Muscle of leg (tissue), 11 donors: ENCODE measurements around the gene ZNF674. TPM values are rescaled to one million over a fixed set of nuclear protein-coding genes. Genes with fewer than 3 reads are reported as not detected.

ENCODE experiments used
- DNase-seq: peaks from one replicate; pipeline ENCODE4 v3.0.0; 2013
- H3K27ac ChIP-seq: one replicate; pipeline ENCODE4 v1.5.1; 2013; ENCODE audit warnings: mild to moderate bottlenecking, low read length, control low read depth
- H3K27me3 ChIP-seq: one replicate; pipeline ENCODE4 v1.6.1; 2013; ENCODE audit warnings: low read length; ENCODE audit not compliant: control insufficient read depth, insufficient read depth
- H3K36me3 ChIP-seq: one replicate; pipeline ENCODE4 v1.6.1; 2013; ENCODE audit warnings: low read length; ENCODE audit not compliant: control insufficient read depth, insufficient read depth
- H3K4me1 ChIP-seq: one replicate; pipeline ENCODE4 v1.6.1; 2013; ENCODE audit warnings: low read length; ENCODE audit not compliant: control insufficient read depth, insufficient read depth
- H3K4me3 ChIP-seq: one replicate; pipeline ENCODE4 v1.5.1; 2013; ENCODE audit warnings: low read length, control low read depth
- H3K9me3 ChIP-seq: replicated peaks from 2 replicates; pipeline ENCODE4 v1.6.1; 2013; ENCODE audit warnings: low read depth, low read length; ENCODE audit not compliant: control insufficient read depth
- WGBS: methylation state at CpG from one replicate; pipeline ENCODE4 v1.1.5; 2013; ENCODE audit warnings: missing lambda C conversion rate; ENCODE audit not compliant: insufficient coverage; 5-methylcytosine and 5-hydroxymethylcytosine counted together
- polyA plus RNA-seq, 8 donors: library from polyadenylated mRNA; unstranded; fragments of 120-200 nt; gene quantifications; one replicate each; pipeline versions ENCODE4 v1.2.1 to v1.2.3, GENCODE V29; 2013; ENCODE audit warnings: inconsistent platforms in 1 of 8, low replicate concordance in 1 of 8; ENCODE audit not compliant: insufficient read length in 8 of 8, insufficient read depth in 1 of 8
- total RNA-seq: library from RNA; stranded (reverse); fragments of 120-200 nt; gene quantifications from one replicate; pipeline ENCODE4 v1.2.4, GENCODE V29; 2013

ZNF674 gene
- total and polyA plus RNA-seq, 9 donors: 2.5 to 3.9 (median 3.2) TPM

GRCh38 chrX:46579250-46579649 is 34.0 kb upstream of the ZNF674 start:
- Histone ChIP-seq H3K4me1 (peaks cover 16% of the 10 kb centered on the region), H3K9me3 (no peaks in the 10 kb centered on the region), H3K4me3 (no peak overlapping the region), H3K27me3 (peaks cover 17% of the 10 kb centered on the region), H3K27ac (no peak overlapping the region), H3K36me3 (no peaks in the 10 kb centered on the region)
- DNase-seq: no peak
- no CpG with 5 or more reads among the region's 1 CpG for WGBS

GRCh38 chrX:46577221-46578005 is 32.2 kb upstream of the ZNF674 start:
- H3K9me3 ChIP-seq: no peaks in the 10 kb centered on the region
- H3K4me3 ChIP-seq: no peak overlapping the region
- peaks cover 26% of the 10 kb centered on the region for H3K27me3 ChIP-seq
- peaks cover 9% of the 10 kb centered on the region for H3K4me1 ChIP-seq
- H3K36me3 ChIP-seq: no peaks in the 10 kb centered on the region
- 60% methylated on average over 1 of the region's 7 CpGs for WGBS
- H3K27ac ChIP-seq: peak overlapping the region; percentile 17
- no peak for DNase-seq

- WGBS: no CpG with 5 or more reads among the region's 3 CpGs
- Histone ChIP-seq H3K27me3 (peaks cover 32% of the 10 kb centered on the region), H3K4me3 (peak overlapping the region; percentile 32), H3K27ac (peak overlapping the region; percentile 21), H3K4me1 (peaks cover 9% of the 10 kb centered on the region), H3K9me3 (no peaks in the 10 kb centered on the region), H3K36me3 (no peaks in the 10 kb centered on the region)
- DNase-seq: peak; percentile 62
Observed at GRCh38 chrX:46576458-46576857, 31.2 kb upstream of the ZNF674 start.

GRCh38 chrX:46575991-46576392 is 30.8 kb upstream of the ZNF674 start:
- peak overlapping the region; percentile 20 for H3K27ac ChIP-seq
- H3K36me3 ChIP-seq: no peaks in the 10 kb centered on the region
- DNase-seq: peak; percentile 46
- 28% methylated on average over 4 of the region's 6 CpGs for WGBS
- peaks cover 35% of the 10 kb centered on the region for H3K27me3 ChIP-seq
- peak overlapping the region; percentile 32 for H3K4me3 ChIP-seq
- H3K9me3 ChIP-seq: no peaks in the 10 kb centered on the region
- peaks cover 9% of the 10 kb centered on the region for H3K4me1 ChIP-seq

GRCh38 chrX:46575586-46575985 is 30.4 kb upstream of the ZNF674 start:
- Histone ChIP-seq H3K4me3 (peak overlapping the region; percentile 32), H3K4me1 (peaks cover 9% of the 10 kb centered on the region), H3K36me3 (no peaks in the 10 kb centered on the region), H3K27ac (peak overlapping the region; percentile 3), H3K27me3 (peaks cover 35% of the 10 kb centered on the region), H3K9me3 (no peaks in the 10 kb centered on the region)
- no peak for DNase-seq
- WGBS: 43% methylated on average over 4 of the region's 6 CpGs

GRCh38 chrX:46574774-46575381 is 29.7 kb upstream of the ZNF674 start:
- Histone ChIP-seq H3K4me1 (peaks cover 9% of the 10 kb centered on the region), H3K4me3 (peak overlapping the region; percentile 50), H3K36me3 (no peaks in the 10 kb centered on the region), H3K9me3 (no peaks in the 10 kb centered on the region), H3K27ac (no peak overlapping the region), H3K27me3 (peaks cover 35% of the 10 kb centered on the region)
- WGBS: 28% methylated on average over 88 of the region's 90 CpGs
- DNase-seq: no peak

- peak; percentile 58 for DNase-seq
- WGBS: 38% methylated on average over 107 of the region's 107 CpGs
- H3K4me3 ChIP-seq: peak overlapping the region; percentile 50
- no peaks in the 10 kb centered on the region for H3K9me3 ChIP-seq
- H3K27me3 ChIP-seq: peaks cover 35% of the 10 kb centered on the region
- no peaks in the 10 kb centered on the region for H3K36me3 ChIP-seq
- H3K27ac ChIP-seq: peak overlapping the region; percentile 51
- peaks cover 9% of the 10 kb centered on the region for H3K4me1 ChIP-seq
Observed at GRCh38 chrX:46573892-46574773, 28.9 kb upstream of the ZNF674 start.

- DNase-seq: peak; percentile 67
- 34% methylated on average over 31 of the region's 35 CpGs for WGBS
- Histone ChIP-seq H3K36me3 (no peaks in the 10 kb centered on the region), H3K27me3 (peaks cover 40% of the 10 kb centered on the region), H3K9me3 (no peaks in the 10 kb centered on the region), H3K4me1 (peaks cover 6% of the 10 kb centered on the region), H3K27ac (peak within 1 kb of the TSS; percentile 51), H3K4me3 (peak within 1 kb of the TSS; percentile 50)
Observed at GRCh38 chrX:46573331-46573891, 28.2 kb upstream of the ZNF674 start, which contains the start of gene CHST7. Gene CHST7 (plus strand): TSS chrX:46573765. CDS start chrX:46573932, 167 bp downstream.

- Histone ChIP-seq H3K4me3 (no peak overlapping the region), H3K36me3 (no peaks in the 10 kb centered on the region), H3K27me3 (peaks cover 35% of the 10 kb centered on the region), H3K4me1 (peaks cover 6% of the 10 kb centered on the region), H3K27ac (no peak overlapping the region), H3K9me3 (no peaks in the 10 kb centered on the region)
- DNase-seq: no peak
- 92% methylated on average over 3 of the region's 5 CpGs for WGBS
Observed at GRCh38 chrX:46572340-46572936, 27.2 kb upstream of the ZNF674 start.
